Measurements from ENCODE around the gene SH2D4B.

SH2D4B gene

GRCh38 chr10:80598084-80598798, 60.5 kb downstream of the SH2D4B start:
- peak; percentile 43 to 53 for DNase-seq

DNA sequence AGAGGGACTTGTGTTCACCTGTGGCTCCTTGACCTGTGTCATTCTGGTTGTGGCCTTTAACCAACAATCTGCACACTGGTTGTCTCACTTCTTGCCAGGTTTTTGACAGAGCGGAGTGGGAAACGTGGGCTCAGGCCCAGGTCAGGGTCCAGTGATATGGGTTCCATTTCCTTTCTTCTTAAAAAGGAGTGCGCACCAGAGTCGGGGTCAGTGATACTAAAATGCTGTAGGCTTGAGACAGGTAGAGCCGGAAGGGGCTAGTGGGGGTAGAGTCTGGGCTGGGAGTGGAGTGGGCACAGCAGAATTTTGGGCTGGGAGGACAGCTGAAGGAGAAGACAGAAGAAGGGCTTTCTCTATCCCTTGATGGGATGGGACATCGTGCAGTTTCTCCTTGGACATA, 61.2 kb downstream of the SH2D4B start:
- no peak for DNase-seq

DNA sequence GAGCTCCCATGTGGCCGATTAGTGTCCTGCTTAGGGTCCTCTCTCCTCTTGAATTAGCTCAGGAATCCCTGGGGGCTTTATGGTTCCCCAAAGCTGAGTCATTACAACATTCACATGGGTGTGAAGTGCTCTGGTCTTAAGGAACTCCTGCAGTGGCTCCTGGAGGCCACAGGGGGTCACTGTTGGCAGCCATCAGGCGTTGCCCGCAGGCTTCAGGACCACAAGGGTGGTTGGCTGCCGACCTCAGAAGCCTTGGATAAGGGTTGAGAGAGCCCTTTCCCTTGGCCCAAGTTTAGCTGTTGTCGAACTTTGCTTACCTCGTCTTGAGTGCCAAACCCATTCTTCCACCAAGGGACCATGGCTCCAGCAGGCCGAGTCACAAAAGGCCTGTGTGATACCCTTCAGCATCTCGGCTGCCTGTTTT, 61.7 kb downstream of the SH2D4B start:
- peak; percentile 78 to 83 for DNase-seq

DNA sequence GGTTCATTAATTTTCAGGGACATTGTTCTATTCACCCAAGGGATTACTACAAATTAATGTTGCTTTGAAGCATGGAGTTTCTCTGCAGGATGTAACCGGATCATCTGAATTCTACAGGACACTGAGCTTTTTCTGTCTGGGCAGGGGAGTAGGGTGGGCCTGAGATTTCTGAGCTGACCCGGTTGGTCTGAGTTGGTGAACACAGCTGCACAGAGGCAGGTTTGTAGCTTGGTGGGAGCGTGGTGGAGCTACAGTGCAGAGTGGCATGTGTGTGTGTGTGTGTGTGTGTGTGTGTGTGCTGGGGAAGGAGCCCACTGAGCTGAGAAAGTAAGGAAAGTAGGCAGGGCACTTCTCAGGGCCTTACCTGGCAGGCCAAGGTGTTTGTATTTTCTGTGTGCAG, 62.6 kb downstream of the SH2D4B start:
- no peak for DNase-seq

GRCh38 chr10:80602881-80603280, 65.2 kb downstream of the SH2D4B start:
- no peak for DNase-seq

GRCh38 chr10:80603516-80603915, 65.8 kb downstream of the SH2D4B start:
- DNase-seq, result no peak

GRCh38 chr10:80608706-80609105, 71.0 kb downstream of the SH2D4B start:
- no peak for DNase-seq

- no peak for DNase-seq
Measured at GRCh38 chr10:80609331-80609730, 71.6 kb downstream of the SH2D4B start.

DNA sequence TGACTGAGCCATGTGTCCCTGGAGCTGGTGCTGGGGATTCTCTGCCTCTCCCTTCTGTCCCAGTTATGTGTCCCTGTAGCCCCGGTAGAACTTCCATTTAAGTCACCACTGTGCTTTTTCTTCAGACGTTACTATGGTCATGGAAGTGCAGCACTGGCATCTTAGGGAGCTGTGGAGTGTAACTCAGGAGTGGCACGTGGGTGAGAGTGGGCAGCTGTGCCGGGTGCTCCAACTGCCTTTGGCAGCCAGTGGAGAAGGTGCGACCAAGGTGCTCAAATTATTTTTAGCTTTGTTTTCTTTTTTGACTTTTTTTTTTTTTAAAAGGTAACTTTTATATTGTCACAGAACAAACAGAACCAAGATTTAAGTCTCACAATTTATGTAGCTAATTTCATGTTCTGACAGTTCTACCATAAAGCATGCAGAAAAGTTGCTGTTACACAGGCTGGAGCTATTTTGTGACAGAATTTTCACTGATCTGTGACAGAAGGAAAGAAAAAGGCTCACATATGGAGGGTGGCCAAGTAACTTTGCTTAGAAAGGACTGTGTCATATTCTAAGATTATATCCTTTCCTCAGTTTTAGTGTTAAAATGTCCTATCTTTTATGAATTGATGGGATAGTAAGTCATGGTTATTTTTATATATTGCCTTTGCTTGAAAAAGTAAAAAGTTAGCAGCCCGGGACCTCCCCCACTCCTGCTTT, 73.9 kb downstream of the SH2D4B start:
- DNase-seq, result no peak

DNA sequence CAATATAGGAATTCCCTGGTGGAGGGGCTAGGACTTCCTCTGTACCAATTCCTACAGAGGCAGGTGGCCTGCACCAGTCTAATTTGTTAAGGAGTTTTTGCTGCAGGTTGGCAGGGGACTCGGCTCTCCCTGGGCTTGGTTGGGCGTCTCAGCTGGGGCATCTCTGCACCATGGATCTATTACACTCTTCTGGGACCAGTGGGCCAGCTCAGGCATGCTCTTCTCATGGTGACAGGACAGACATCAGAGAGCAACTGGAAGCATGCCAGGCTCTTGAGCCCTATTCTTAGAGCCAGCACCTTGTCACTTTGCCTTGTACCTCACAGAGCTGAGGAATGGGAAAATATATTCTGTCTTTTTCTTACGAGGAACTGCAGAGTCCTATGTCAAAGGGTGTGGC, 74.6 kb downstream of the SH2D4B start:
- DNase-seq, result no peak

DNA sequence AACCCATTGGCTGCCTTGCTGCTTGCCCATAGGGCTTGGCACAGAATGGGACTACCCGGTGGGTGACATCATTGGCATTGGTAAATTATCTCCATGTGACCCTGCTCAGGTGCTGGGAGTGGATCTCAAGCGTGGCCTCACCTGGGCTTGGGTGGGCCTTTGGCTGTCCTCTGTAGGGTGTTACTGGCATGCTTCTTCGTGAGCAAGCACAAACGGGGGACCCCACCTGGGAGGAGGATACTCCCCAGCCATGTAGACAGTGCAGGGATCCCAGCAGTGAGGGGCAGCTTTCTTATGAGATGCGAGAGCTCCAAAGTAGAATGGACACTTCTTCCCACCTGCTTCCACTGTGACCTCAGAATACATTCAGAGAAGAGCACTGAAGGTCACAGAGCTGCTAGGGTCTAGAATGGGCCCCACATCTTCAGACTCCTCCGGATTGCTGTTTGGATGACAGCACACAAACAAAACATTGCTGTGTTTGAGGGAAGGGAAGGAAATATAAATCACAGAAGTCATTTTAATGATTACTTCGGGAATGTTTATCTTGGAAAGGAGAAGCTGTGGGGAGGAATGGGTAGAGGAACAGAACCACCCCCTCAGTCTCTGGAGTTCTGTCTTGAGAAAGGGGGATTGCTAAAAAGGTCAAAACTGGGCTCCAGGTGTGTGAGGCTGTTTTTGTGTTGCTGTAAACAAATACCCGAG, 75.9 kb downstream of the SH2D4B start:
- DNase-seq, result no peak

- DNase-seq, result no peak
Measured at GRCh38 chr10:80614576-80615416, 77.1 kb downstream of the SH2D4B start.

GRCh38 chr10:80617807-80618206, 80.1 kb downstream of the SH2D4B start:
- no peak for DNase-seq

- DNase-seq, result no peak
Measured at GRCh38 chr10:80619036-80619435, 81.3 kb downstream of the SH2D4B start.

- no peak for DNase-seq
Measured at GRCh38 chr10:80622153-80622552, 84.5 kb downstream of the SH2D4B start.

GRCh38 chr10:80630324-80630723, 92.6 kb downstream of the SH2D4B start:
- DNase-seq, result no peak

DNA sequence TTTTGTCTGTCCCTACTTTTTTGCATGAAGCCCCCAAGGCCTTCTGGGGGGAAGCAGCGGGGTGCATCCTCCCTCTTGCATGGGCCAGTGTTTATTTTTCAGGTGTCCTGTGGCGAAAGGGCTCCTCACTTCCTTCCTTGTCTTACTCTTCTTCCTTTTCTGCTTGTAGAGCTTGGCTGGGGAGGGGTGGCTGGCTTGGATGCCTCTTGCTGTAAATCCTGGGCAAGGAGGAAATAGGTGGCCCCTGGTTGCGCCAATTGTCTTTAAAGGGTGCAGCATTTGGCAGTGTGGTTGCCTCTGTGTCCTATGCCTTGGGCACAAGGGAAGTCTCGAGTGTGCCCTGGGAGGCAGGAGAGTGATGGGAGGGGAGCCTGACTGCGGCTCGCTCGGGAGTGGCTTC, 95.0 kb downstream of the SH2D4B start:
- no peak for DNase-seq

- DNase-seq, result no peak
Measured at GRCh38 chr10:80633383-80633860, 95.7 kb downstream of the SH2D4B start.

DNA sequence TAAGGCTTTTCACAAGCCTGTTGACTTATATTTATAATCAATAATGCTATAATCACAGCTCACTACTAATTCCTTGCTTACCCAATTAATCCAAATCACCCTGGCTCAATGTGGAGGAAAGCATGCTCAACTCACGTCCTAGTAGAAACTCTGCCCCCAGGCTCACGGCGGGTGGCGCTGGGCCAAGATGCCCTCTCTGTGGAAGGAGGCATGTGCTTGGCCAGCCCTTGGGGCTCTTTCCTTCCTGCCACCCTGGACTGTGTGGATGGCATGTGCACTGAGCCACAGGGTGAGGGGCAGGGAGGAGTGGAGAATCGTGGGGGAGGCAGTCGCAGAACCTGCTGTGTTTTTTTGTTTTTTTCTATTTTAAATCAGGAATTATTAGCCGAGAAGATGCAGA, 96.2 kb downstream of the SH2D4B start:
- DNase-seq, result no peak

- no peak for DNase-seq
Measured at GRCh38 chr10:80642661-80643060, 105.0 kb downstream of the SH2D4B start.

- DNase-seq, result no peak
Measured at GRCh38 chr10:80646366-80646765, 108.7 kb downstream of the SH2D4B start.

GRCh38 chr10:80647173-80647833, 109.6 kb downstream of the SH2D4B start:
- DNase-seq, result no peak

All from Kasumi-1 (cell line).